H1 (cell line): ENCODE results near the gene DSE. TPM values are rescaled to one million over a fixed set of nuclear protein-coding genes. Genes with fewer than 3 reads are reported as not detected.

ENCODE experiments used
- ASH2L ChIP-seq: fragments of 200-600, 300-600 bp; sonication (generic); IDR thresholded peaks from one replicate; pipeline ENCODE4 v1.7.1; 2017; ENCODE audit warnings: low read length
- CHD1 ChIP-seq: IDR thresholded peaks from 2 replicates; pipeline ENCODE4 v1.6.1; 2012; ENCODE audit warnings: low read depth, low read length, improper control_type of control experiment
- CTBP2 ChIP-seq: IDR thresholded peaks from 2 replicates; pipeline ENCODE4 v1.7.0; 2011; ENCODE audit warnings: borderline replicate concordance, mild to moderate bottlenecking, moderate library complexity, mixed read lengths, low read length; ENCODE audit not compliant: insufficient read depth, insufficient read length
- FOSL1 ChIP-seq: IDR thresholded peaks from 2 replicates; pipeline ENCODE4 v1.6.1; 2011; ENCODE audit warnings: mild to moderate bottlenecking, low read depth, low read length, moderate library complexity; ENCODE audit not compliant: insufficient read depth
- POU5F1 ChIP-seq: IDR thresholded peaks from 2 replicates; pipeline ENCODE4 v1.6.1; 2011; ENCODE audit warnings: low read depth, mild to moderate bottlenecking, low read length, moderate library complexity
- RAD21 ChIP-seq, 2 experiments: IDR thresholded peaks in 1 of 2; conservative IDR thresholded peaks in 1 of 2; 2 replicates each; pipeline ENCODE4 v1.6.1; 2011; ENCODE audit warnings: low read depth in 2 of 2, low read length in 2 of 2, improper control_type of control experiment in 1 of 2, inconsistent platforms in 1 of 2, mild to moderate bottlenecking in 1 of 2, moderate library complexity in 1 of 2
- RXRA ChIP-seq: IDR thresholded peaks from 2 replicates; pipeline ENCODE4 v1.6.1; 2011; ENCODE audit warnings: low read depth, mild to moderate bottlenecking, low read length, moderate library complexity; ENCODE audit not compliant: insufficient read depth
- YY1 ChIP-seq: IDR thresholded peaks from 2 replicates; pipeline ENCODE4 v1.6.1; 2011; ENCODE audit warnings: low read depth, mild to moderate bottlenecking, low read length
- ZNF274 ChIP-seq: IDR thresholded peaks from 2 replicates; pipeline ENCODE4 v1.7.0; 2012; ENCODE audit warnings: low read length, borderline replicate concordance; ENCODE audit errors: extremely low read depth
- polyA plus RNA-seq, 7 experiments: library from polyadenylated mRNA; depleted of rRNA in 3 of 7; stranded (reverse) in 5 of 7; unstranded in 2 of 7; fragments of >200 nt in 5 of 7; fragments of 200-250 nt in 2 of 7; gene quantifications; 1 replicate in 5 of 7; 2 replicates in 1 of 7; 4 replicates in 1 of 7; pipeline versions ENCODE4 v1.2.1 to v1.2.3, GENCODE V29; 2011 to 2013; ENCODE audit warnings: missing spikeins in 2 of 7, mixed read lengths in 2 of 7
- total RNA-seq: library from RNA; stranded (reverse); fragmentation: NEBNext Ultra II Directional; extraction: Animal tissue kit (Norgen Biotek cat#: 25700); gene quantifications from 2 replicates; pipeline ENCODE4 v1.2.1, GENCODE V29; 2021
- TF ChIP-seq, protein P1 (sequence below): fragments of 300-600 bp; sonication (generic); IDR thresholded peaks from 2 replicates; pipeline ENCODE4 v1.7.1; 2012; ENCODE audit warnings: low read length, moderate library complexity, mild to moderate bottlenecking, inconsistent platforms; ENCODE audit not compliant: insufficient replicate concordance
- TF ChIP-seq, protein P2 (sequence below): IDR thresholded peaks from 2 replicates; pipeline ENCODE4 v1.6.1; 2011; ENCODE audit warnings: low read length, improper control_type of control experiment

The DSE gene
- total and polyA plus RNA-seq, 2 of the 8 experiments (the other 6 are each of a cell fraction or from before 2014, with no cell fraction given): 32.5 to 94.4 TPM

- TF ChIP-seq, protein P1, sequence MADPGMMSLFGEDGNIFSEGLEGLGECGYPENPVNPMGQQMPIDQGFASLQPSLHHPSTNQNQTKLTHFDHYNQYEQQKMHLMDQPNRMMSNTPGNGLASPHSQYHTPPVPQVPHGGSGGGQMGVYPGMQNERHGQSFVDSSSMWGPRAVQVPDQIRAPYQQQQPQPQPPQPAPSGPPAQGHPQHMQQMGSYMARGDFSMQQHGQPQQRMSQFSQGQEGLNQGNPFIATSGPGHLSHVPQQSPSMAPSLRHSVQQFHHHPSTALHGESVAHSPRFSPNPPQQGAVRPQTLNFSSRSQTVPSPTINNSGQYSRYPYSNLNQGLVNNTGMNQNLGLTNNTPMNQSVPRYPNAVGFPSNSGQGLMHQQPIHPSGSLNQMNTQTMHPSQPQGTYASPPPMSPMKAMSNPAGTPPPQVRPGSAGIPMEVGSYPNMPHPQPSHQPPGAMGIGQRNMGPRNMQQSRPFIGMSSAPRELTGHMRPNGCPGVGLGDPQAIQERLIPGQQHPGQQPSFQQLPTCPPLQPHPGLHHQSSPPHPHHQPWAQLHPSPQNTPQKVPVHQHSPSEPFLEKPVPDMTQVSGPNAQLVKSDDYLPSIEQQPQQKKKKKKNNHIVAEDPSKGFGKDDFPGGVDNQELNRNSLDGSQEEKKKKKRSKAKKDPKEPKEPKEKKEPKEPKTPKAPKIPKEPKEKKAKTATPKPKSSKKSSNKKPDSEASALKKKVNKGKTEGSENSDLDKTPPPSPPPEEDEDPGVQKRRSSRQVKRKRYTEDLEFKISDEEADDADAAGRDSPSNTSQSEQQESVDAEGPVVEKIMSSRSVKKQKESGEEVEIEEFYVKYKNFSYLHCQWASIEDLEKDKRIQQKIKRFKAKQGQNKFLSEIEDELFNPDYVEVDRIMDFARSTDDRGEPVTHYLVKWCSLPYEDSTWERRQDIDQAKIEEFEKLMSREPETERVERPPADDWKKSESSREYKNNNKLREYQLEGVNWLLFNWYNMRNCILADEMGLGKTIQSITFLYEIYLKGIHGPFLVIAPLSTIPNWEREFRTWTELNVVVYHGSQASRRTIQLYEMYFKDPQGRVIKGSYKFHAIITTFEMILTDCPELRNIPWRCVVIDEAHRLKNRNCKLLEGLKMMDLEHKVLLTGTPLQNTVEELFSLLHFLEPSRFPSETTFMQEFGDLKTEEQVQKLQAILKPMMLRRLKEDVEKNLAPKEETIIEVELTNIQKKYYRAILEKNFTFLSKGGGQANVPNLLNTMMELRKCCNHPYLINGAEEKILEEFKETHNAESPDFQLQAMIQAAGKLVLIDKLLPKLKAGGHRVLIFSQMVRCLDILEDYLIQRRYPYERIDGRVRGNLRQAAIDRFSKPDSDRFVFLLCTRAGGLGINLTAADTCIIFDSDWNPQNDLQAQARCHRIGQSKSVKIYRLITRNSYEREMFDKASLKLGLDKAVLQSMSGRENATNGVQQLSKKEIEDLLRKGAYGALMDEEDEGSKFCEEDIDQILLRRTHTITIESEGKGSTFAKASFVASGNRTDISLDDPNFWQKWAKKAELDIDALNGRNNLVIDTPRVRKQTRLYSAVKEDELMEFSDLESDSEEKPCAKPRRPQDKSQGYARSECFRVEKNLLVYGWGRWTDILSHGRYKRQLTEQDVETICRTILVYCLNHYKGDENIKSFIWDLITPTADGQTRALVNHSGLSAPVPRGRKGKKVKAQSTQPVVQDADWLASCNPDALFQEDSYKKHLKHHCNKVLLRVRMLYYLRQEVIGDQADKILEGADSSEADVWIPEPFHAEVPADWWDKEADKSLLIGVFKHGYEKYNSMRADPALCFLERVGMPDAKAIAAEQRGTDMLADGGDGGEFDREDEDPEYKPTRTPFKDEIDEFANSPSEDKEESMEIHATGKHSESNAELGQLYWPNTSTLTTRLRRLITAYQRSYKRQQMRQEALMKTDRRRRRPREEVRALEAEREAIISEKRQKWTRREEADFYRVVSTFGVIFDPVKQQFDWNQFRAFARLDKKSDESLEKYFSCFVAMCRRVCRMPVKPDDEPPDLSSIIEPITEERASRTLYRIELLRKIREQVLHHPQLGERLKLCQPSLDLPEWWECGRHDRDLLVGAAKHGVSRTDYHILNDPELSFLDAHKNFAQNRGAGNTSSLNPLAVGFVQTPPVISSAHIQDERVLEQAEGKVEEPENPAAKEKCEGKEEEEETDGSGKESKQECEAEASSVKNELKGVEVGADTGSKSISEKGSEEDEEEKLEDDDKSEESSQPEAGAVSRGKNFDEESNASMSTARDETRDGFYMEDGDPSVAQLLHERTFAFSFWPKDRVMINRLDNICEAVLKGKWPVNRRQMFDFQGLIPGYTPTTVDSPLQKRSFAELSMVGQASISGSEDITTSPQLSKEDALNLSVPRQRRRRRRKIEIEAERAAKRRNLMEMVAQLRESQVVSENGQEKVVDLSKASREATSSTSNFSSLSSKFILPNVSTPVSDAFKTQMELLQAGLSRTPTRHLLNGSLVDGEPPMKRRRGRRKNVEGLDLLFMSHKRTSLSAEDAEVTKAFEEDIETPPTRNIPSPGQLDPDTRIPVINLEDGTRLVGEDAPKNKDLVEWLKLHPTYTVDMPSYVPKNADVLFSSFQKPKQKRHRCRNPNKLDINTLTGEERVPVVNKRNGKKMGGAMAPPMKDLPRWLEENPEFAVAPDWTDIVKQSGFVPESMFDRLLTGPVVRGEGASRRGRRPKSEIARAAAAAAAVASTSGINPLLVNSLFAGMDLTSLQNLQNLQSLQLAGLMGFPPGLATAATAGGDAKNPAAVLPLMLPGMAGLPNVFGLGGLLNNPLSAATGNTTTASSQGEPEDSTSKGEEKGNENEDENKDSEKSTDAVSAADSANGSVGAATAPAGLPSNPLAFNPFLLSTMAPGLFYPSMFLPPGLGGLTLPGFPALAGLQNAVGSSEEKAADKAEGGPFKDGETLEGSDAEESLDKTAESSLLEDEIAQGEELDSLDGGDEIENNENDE: no peak
- TF ChIP-seq POU5F1: no peak
- no peak for TF ChIP-seq FOSL1
- TF ChIP-seq, protein P2, sequence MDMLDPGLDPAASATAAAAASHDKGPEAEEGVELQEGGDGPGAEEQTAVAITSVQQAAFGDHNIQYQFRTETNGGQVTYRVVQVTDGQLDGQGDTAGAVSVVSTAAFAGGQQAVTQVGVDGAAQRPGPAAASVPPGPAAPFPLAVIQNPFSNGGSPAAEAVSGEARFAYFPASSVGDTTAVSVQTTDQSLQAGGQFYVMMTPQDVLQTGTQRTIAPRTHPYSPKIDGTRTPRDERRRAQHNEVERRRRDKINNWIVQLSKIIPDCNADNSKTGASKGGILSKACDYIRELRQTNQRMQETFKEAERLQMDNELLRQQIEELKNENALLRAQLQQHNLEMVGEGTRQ: no peak
- TF ChIP-seq ZNF274: no peak
- no peak for TF ChIP-seq CTBP2
- TF ChIP-seq CHD1: no peak
- no peak for TF ChIP-seq ASH2L
- TF ChIP-seq YY1: no peak
- TF ChIP-seq RXRA: no peak
- no peak for TF ChIP-seq RAD21 (IDR thresholded peaks at IDR 0.05 in 1 of 2, conservative IDR thresholded peaks at IDR 0.05 in 1 of 2; ENCODE audit: low read depth in 2 of 2, low read length in 2 of 2)
These were observed 10.3 kb downstream of the DSE start (continued) for GRCh38 chr6:116381000-116381399.
